GM19372 (cell line): ENCODE measurements around the gene LGR6.
A peak's percentile ranks its signal among the peaks of the same experiment; 100 is the strongest.
"Not testable (repeated sequence)": the region's sequence is repeated elsewhere in the genome, so short reads cannot be mapped to it uniquely, and the experiment has no call there.

ENCODE experiments used
- ATAC-seq: cut with Tn5 transposase; IDR thresholded peaks from one replicate; pipeline ENCODE4 v1.9.1; 2021; ENCODE audit warnings: mild to moderate bottlenecking, low read depth, moderate library complexity; ENCODE audit not compliant: unreplicated experiment

The LGR6 gene

GRCh38 chr1:202158810-202159533 is 34.6 kb upstream of the LGR6 start:
- no peak for ATAC-seq

GRCh38 chr1:202159534-202160371 is 33.8 kb upstream of the LGR6 start:
- no peak for ATAC-seq

- ATAC-seq = peak; percentile 45
These were observed 33.1 kb upstream of the LGR6 start, which contains the start of gene PTPN7 for GRCh38 chr1:202160377-202160940. Gene PTPN7, minus strand, starts transcription at chr1:202160602. Its CDS starts 1,200 bp downstream, at chr1:202159402.

- no peak for ATAC-seq
These were observed 32.2 kb upstream of the LGR6 start for GRCh38 chr1:202161151-202162046.

- no peak for ATAC-seq
These were observed 31.6 kb upstream of the LGR6 start for GRCh38 chr1:202162047-202162417.

- ATAC-seq = no peak
These were observed 30.9 kb upstream of the LGR6 start for GRCh38 chr1:202162418-202163280.

- no peak for ATAC-seq
These were observed 30.0 kb upstream of the LGR6 start for GRCh38 chr1:202163281-202164270.

- ATAC-seq = peak; percentile 43
These were observed 29.1 kb upstream of the LGR6 start for GRCh38 chr1:202164271-202165037.

- ATAC-seq = no peak
These were observed 28.2 kb upstream of the LGR6 start for GRCh38 chr1:202165267-202165941.

- no peak for ATAC-seq
These were observed 27.4 kb upstream of the LGR6 start for GRCh38 chr1:202165942-202166843.

GRCh38 chr1:202167054-202167453 is 26.5 kb upstream of the LGR6 start:
- not testable (repeated sequence) for ATAC-seq

GRCh38 chr1:202167708-202168415 is 25.7 kb upstream of the LGR6 start:
- ATAC-seq = no peak

- no peak for ATAC-seq
These were observed 24.7 kb upstream of the LGR6 start for GRCh38 chr1:202168861-202169260.

- no peak for ATAC-seq
These were observed 22.9 kb upstream of the LGR6 start for GRCh38 chr1:202170726-202171125.

GRCh38 chr1:202171292-202172014 is 22.1 kb upstream of the LGR6 start:
- no peak for ATAC-seq
